Karpas-422 (cell line): ENCODE measurements around the gene ADAMTS4. TPM values are rescaled to one million over a fixed set of nuclear protein-coding genes. Genes with fewer than 3 reads are reported as not detected.

Source experiments
- DNase-seq: peaks from one replicate; pipeline ENCODE4 v3.0.0-alpha.2; 2015
- H2AFZ ChIP-seq: fragments of 200-600 bp; sonication (generic); 2 replicates; pipeline ENCODE4 v1.6.1; 2014; ENCODE audit warnings: antibody characterized with exemption, low read length, mixed read lengths
- H3K27ac ChIP-seq: fragments of 200-600 bp; sonication (generic); 2 replicates; pipeline ENCODE4 v1.5.1; 2014; ENCODE audit warnings: mild to moderate bottlenecking, low read length, moderate library complexity
- H3K27me3 ChIP-seq: fragments of 200-600 bp; sonication (generic); 2 replicates; pipeline ENCODE4 v1.6.1; 2014; ENCODE audit warnings: low read length, mixed read lengths
- H3K36me3 ChIP-seq: fragments of 200-600 bp; sonication (generic); 2 replicates; pipeline ENCODE4 v1.6.1; 2014; ENCODE audit warnings: low read length, mixed read lengths; ENCODE audit not compliant: insufficient read depth
- H3K4me1 ChIP-seq: fragments of 200-600 bp; sonication (generic); 2 replicates; pipeline ENCODE4 v1.6.1; 2014; ENCODE audit warnings: mild to moderate bottlenecking, low read length, mixed read lengths
- H3K4me2 ChIP-seq: fragments of 200-600 bp; sonication (generic); 2 replicates; pipeline ENCODE4 v1.6.1; 2014; ENCODE audit warnings: low read length, low read depth, mild to moderate bottlenecking; ENCODE audit not compliant: poor library complexity, severe bottlenecking
- H3K4me3 ChIP-seq: fragments of 200-600 bp; sonication (generic); 2 replicates; pipeline ENCODE4 v1.5.1; 2014; ENCODE audit warnings: mild to moderate bottlenecking, antibody characterized with exemption, low read length, mixed read lengths
- H3K79me2 ChIP-seq: fragments of 200-600 bp; sonication (generic); 2 replicates; pipeline ENCODE4 v1.6.1; 2014; ENCODE audit warnings: mild to moderate bottlenecking, low read length, mixed read lengths
- H3K9ac ChIP-seq: fragments of 200-600 bp; sonication (generic); 2 replicates; pipeline ENCODE4 v1.6.0; 2014; ENCODE audit warnings: low read length
- H3K9me2 ChIP-seq: fragments of 200-600 bp; sonication (generic), shearing (Covaris generic); replicated peaks from 2 replicates; pipeline ENCODE4 v1.6.0; 2014; ENCODE audit warnings: mild to moderate bottlenecking, low read length, moderate library complexity; ENCODE audit not compliant: insufficient read depth
- H3K9me3 ChIP-seq: fragments of 300-700, 200-600 bp; sonication (generic); 2 replicates; pipeline ENCODE4 v1.6.1; 2014; ENCODE audit warnings: low read length, mixed read lengths
- H4K20me1 ChIP-seq: fragments of 200-600 bp; sonication (generic); 2 replicates; pipeline ENCODE4 v1.6.1; 2014; ENCODE audit warnings: mild to moderate bottlenecking, antibody characterized with exemption, low read length, low read depth; ENCODE audit not compliant: insufficient read depth
- total RNA-seq: library from RNA; depleted of rRNA; stranded (reverse); fragments of >200 nt; shearing (Covaris generic); gene quantifications from 2 replicates; pipeline ENCODE4 v1.2.3, GENCODE V29; 2014; ENCODE audit warnings: low replicate concordance

The ADAMTS4 gene
- total RNA-seq, 1 experiment from 2014 or later = 0.15 TPM

- Histone ChIP-seq H3K9me2 (no peaks in the 10 kb centered on the region), H3K4me1 (peaks cover 25% of the 10 kb centered on the region), H2AFZ (no peak overlapping the region), H3K4me3 (no peak overlapping the region), H3K36me3 (peaks cover 20% of the 10 kb centered on the region), H3K9ac (no peak overlapping the region), H3K27me3 (no peaks in the 10 kb centered on the region), H3K79me2 (peaks cover 15% of the 10 kb centered on the region), H4K20me1 (no peaks in the 10 kb centered on the region), H3K4me2 (no peak overlapping the region), H3K27ac (no peak overlapping the region), H3K9me3 (no peaks in the 10 kb centered on the region)
- no peak for DNase-seq
Observed at GRCh38 chr1:161174911-161175310, 23.9 kb downstream of the ADAMTS4 start.

- Histone ChIP-seq H3K4me2 (no peak overlapping the region), H3K36me3 (peaks cover 24% of the 10 kb centered on the region), H3K27me3 (no peaks in the 10 kb centered on the region), H3K9ac (no peak overlapping the region), H4K20me1 (no peaks in the 10 kb centered on the region), H3K4me1 (peaks cover 25% of the 10 kb centered on the region), H3K4me3 (no peak overlapping the region), H3K9me2 (no peaks in the 10 kb centered on the region), H3K79me2 (peaks cover 15% of the 10 kb centered on the region), H3K27ac (no peak overlapping the region), H2AFZ (no peak overlapping the region), H3K9me3 (no peaks in the 10 kb centered on the region)
- no peak for DNase-seq
Observed at GRCh38 chr1:161173711-161174110, 25.1 kb downstream of the ADAMTS4 start.

GRCh38 chr1:161172776-161173376, 26.0 kb downstream of the ADAMTS4 start:
- Histone ChIP-seq H3K9me3 (no peaks in the 10 kb centered on the region), H3K36me3 (peaks cover 24% of the 10 kb centered on the region), H3K9ac (no peak overlapping the region), H3K4me3 (no peak overlapping the region), H4K20me1 (no peaks in the 10 kb centered on the region), H3K4me1 (peaks cover 22% of the 10 kb centered on the region), H3K27ac (no peak overlapping the region), H3K79me2 (peaks cover 20% of the 10 kb centered on the region), H3K27me3 (no peaks in the 10 kb centered on the region), H3K4me2 (no peak overlapping the region), H2AFZ (no peak overlapping the region), H3K9me2 (no peaks in the 10 kb centered on the region)
- DNase-seq = no peak

- H3K9me2 ChIP-seq = no peaks in the 10 kb centered on the region
- H3K27me3 ChIP-seq = no peaks in the 10 kb centered on the region
- H3K4me3 ChIP-seq = no peak overlapping the region
- no peaks in the 10 kb centered on the region for H4K20me1 ChIP-seq
- peaks cover 21% of the 10 kb centered on the region for H3K79me2 ChIP-seq
- H3K4me1 ChIP-seq = peaks cover 22% of the 10 kb centered on the region
- H3K9ac ChIP-seq = no peak overlapping the region
- peaks cover 24% of the 10 kb centered on the region for H3K36me3 ChIP-seq
- H2AFZ ChIP-seq = no peak overlapping the region
- no peak for DNase-seq
- no peaks in the 10 kb centered on the region for H3K9me3 ChIP-seq
- no peak overlapping the region for H3K27ac ChIP-seq
- no peak overlapping the region for H3K4me2 ChIP-seq
Observed at GRCh38 chr1:161172349-161172748, 26.5 kb downstream of the ADAMTS4 start.

- Histone ChIP-seq H3K36me3 (peaks cover 24% of the 10 kb centered on the region), H3K9me3 (no peaks in the 10 kb centered on the region), H3K27me3 (no peaks in the 10 kb centered on the region), H3K79me2 (peaks cover 24% of the 10 kb centered on the region), H3K4me3 (no peak overlapping the region), H3K4me2 (no peak overlapping the region), H3K9me2 (no peaks in the 10 kb centered on the region), H4K20me1 (no peaks in the 10 kb centered on the region), H3K27ac (no peak overlapping the region), H3K9ac (no peak overlapping the region), H3K4me1 (peaks cover 24% of the 10 kb centered on the region), H2AFZ (no peak overlapping the region)
- DNase-seq = no peak
Observed at GRCh38 chr1:161171696-161172095, 27.2 kb downstream of the ADAMTS4 start.

- Histone ChIP-seq H3K9me2 (no peaks in the 10 kb centered on the region), H2AFZ (no peak overlapping the region), H3K9me3 (no peaks in the 10 kb centered on the region), H3K27ac (no peak overlapping the region), H3K36me3 (peaks cover 24% of the 10 kb centered on the region), H3K27me3 (no peaks in the 10 kb centered on the region), H3K4me1 (peaks cover 22% of the 10 kb centered on the region), H3K4me2 (no peak overlapping the region), H3K79me2 (peaks cover 19% of the 10 kb centered on the region), H4K20me1 (no peaks in the 10 kb centered on the region), H3K9ac (0 out of 2 replicates have a peak overlapping the region, but pooled peaks have one; percentile 24), H3K4me3 (no peak overlapping the region)
- no peak for DNase-seq
Observed at GRCh38 chr1:161171191-161171590, 27.7 kb downstream of the ADAMTS4 start.

- Histone ChIP-seq H2AFZ (no peak overlapping the region), H3K9ac (no peak overlapping the region), H3K4me2 (no peak overlapping the region), H3K36me3 (peaks cover 24% of the 10 kb centered on the region), H3K9me2 (no peaks in the 10 kb centered on the region), H3K27ac (no peak overlapping the region), H3K79me2 (peaks cover 11% of the 10 kb centered on the region), H3K4me3 (no peak overlapping the region), H4K20me1 (no peaks in the 10 kb centered on the region), H3K9me3 (no peaks in the 10 kb centered on the region), H3K4me1 (peaks cover 34% of the 10 kb centered on the region), H3K27me3 (no peaks in the 10 kb centered on the region)
- no peak for DNase-seq
Observed at GRCh38 chr1:161168906-161169305, 29.9 kb downstream of the ADAMTS4 start.

GRCh38 chr1:161166669-161167548, 31.9 kb downstream of the ADAMTS4 start:
- Histone ChIP-seq H3K9me2 (no peaks in the 10 kb centered on the region), H3K4me1 (peaks cover 40% of the 10 kb centered on the region), H3K27me3 (no peaks in the 10 kb centered on the region), H2AFZ (peak overlapping the region; percentile 41; the same call in 1 of the 2 replicates), H4K20me1 (no peaks in the 10 kb centered on the region), H3K27ac (peak overlapping the region; percentile 64), H3K79me2 (peaks cover 11% of the 10 kb centered on the region), H3K4me3 (peak overlapping the region; percentile 88), H3K36me3 (peaks cover 15% of the 10 kb centered on the region), H3K4me2 (peak overlapping the region; percentile 83), H3K9ac (peak overlapping the region; percentile 75), H3K9me3 (no peaks in the 10 kb centered on the region)
- DNase-seq = peak; percentile 65
